HG02840 (cell line): ENCODE results near the gene IBA57.

Experiments
- ATAC-seq: cut with Tn5 transposase; IDR thresholded peaks from one replicate; pipeline ENCODE4 v1.9.1; 2021; ENCODE audit warnings: mild to moderate bottlenecking, moderate library complexity, moderate number of reproducible peaks; ENCODE audit not compliant: unreplicated experiment, low FRiP score

The IBA57 gene

DNA sequence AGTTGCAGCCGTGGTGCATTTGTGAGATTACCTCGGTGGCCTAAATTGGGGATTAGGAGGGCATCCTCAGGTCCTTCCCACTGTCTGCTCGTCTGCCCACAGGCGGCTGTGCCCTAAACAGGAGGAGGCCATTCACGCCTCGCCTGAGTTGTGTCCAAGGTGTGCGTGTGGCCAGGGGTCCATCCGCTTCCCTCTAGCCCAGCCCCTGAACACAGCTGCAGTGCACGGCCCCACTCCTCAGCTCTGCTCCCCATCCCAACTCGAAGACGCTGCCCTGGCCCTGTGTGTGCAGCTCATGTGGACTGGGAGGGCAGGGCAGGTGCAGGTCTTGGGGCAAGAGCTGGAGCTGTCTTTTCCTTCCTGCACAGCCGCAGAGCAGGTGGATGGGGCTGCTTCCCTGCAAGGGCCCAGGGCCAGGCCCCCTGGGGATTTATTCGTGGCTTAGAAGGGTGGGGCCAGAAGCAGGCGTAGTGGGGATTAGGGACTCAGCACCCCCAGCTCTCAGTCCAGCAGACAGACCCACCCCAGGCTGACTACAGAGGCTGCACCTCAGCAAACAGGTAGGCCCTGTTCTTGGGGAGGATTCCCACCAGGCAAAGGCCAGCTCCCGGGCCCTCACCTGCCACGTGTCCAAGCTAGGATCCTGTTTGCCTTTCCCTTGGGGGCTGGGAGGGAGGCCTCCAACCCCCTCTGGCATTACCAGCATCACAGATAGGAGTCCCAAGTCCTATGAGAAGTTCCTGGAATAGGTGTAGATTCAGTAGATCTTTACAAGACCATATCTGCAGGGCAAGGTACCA, 21.2 kb upstream of the IBA57 start:
- ATAC-seq, result no peak

DNA sequence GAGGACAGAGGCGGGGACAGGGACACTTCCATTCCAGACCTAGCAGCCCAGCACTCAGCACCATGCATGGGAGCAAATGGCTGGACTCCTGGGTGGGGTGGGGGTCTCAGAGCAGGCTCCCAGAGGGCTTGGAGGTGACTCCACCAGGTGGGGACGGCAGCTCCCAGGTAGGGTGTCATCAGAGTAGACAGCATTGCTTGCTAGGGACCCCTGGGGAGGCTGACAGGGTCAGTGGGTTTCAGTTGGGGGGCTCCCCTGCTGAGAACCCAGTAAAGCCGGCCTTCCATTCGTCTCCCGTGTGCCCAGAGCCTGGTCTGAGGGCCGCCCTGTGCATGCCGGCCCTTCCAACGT, 20.6 kb upstream of the IBA57 start:
- ATAC-seq, result no peak

DNA sequence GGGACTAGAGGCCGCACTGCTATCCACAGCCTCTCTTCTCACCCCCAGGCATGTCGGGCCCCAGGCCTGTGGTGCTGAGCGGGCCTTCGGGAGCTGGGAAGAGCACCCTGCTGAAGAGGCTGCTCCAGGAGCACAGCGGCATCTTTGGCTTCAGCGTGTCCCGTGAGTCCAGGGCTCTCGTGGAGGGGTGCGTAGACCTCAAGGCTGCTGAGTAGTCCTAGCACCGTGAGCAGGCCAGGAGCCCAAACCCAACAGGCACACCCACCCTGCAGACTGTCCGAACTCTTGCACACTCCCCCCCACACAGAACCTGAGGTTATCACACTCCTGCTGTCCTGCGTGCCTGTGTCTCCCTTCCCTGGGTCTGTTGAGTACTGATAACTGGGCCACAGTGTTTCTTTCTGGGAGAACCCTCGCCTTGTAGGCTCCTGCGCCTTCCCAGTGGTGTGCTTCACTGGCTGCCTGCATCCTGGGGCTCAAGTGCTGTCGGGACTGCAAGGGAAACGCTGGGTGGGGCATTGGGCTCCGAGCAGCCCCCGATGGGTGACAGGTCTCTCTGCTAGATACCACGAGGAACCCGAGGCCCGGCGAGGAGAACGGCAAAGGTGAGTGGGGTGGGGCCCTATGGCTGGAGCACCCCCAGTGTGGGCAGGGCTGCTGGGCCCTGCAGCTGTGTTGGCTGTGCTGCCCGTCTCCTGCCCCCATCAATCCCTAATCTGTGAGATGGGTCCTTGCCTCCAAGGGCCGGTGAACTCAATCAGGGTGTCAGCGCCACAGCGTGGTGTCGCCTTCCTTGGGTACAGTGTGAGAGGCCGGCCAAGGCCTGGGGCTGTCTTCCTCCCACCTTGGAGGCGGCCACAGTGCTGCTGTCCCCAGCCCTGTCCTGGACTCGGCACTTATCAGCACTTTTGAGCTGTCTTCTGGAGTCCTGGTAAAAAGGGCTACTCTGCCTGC, 19.9 kb upstream of the IBA57 start:
- ATAC-seq, result no peak

DNA sequence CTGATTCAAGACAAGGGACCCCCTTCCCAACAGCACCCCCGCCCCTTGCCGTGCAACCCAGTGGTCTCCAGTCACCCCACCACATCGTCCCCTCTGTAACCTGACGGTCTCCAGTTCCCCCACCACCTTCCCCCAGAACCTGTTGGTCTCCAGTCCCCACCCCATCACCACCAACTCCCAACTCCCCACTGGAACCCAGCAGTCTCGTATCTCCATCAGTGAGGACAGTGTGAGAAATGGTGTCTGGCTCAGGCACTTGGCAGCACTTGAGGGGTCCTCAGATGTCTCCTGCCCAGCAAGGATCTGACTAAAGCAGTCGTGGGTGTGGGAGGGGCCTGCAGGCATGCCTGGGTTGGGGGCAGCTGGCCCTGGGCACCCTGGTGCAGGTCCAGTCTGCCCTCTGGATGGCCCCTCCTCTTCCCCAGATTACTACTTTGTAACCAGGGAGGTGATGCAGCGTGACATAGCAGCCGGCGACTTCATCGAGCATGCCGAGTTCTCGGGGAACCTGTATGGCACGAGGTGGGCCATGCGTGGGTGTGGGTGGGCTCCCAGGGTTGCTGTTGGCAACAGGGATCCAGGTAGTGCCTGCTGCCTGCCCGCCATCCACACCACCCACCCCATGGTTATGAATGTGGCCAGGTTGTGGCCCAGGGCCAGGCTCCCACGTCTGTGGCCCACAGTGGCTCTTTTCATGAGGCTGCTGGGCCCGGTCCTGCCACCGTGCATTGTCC, 19.0 kb upstream of the IBA57 start:
- no peak for ATAC-seq

DNA sequence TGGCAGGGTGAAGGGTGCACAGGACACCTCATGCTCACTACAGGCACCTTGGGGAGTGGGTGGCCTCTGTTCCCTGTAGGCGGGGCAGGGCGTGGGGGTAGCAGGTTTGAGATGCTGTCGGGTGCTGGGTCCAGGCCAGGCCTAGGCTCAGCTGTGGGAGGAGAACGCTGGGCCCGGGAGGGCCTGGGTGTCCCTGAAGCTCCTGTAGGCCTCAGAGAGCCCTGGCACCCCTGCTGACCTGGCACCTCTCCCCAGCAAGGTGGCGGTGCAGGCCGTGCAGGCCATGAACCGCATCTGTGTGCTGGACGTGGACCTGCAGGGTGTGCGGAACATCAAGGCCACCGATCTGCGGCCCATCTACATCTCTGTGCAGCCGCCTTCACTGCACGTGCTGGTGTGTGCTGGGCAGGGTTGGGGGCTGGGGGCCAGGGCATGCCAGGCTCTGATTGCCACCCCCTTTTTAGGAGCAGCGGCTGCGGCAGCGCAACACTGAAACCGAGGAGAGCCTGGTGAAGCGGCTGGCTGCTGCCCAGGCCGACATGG, 18.4 kb upstream of the IBA57 start:
- ATAC-seq, result no peak

DNA sequence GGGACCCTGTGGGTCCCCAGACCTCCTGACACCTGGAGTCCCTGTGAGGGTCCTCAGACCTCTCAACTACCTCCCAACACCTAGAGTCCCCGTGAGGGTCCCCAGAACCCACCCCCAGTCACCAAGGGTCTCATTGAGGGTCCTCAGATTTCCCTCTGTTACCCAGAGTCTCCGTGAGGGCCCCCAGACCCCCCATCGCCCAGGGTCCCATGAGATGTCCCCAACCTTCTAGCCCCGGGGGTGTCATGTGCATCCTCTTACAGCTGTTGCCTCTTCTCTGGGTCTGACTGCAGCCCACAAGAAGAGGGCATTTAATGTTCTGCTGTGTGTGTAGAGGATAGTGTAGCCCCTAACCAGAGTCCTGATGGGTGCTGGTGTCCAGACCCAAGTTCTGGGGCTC, 17.8 kb upstream of the IBA57 start:
- ATAC-seq, result no peak

DNA sequence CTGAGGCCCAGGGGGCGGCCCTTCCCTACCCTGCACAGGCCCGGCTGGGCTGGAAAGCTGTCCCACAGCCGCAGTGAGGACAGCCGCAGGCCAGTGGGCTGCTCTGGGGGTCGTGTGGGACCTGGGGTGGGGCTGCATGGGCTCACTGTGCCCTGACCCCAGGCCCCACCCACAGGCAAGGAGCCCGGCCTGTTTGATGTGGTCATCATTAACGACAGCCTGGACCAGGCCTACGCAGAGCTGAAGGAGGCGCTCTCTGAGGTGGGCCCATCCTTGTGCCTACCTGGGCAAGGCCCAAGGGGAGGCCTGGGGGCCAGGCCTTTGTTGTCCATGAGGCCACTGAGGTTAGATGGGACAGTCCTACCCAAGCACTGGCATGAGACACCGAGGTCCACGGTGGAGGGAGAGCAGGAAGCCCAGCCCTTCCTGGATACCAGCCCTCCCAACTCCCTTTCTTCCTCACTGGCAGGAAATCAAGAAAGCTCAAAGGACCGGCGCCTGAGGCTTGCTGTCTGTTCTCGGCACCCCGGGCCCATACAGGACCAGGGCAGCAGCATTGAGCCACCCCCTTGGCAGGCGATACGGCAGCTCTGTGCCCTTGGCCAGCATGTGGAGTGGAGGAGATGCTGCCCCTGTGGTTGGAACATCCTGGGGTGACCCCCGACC, 17.3 kb upstream of the IBA57 start:
- no peak for ATAC-seq

DNA sequence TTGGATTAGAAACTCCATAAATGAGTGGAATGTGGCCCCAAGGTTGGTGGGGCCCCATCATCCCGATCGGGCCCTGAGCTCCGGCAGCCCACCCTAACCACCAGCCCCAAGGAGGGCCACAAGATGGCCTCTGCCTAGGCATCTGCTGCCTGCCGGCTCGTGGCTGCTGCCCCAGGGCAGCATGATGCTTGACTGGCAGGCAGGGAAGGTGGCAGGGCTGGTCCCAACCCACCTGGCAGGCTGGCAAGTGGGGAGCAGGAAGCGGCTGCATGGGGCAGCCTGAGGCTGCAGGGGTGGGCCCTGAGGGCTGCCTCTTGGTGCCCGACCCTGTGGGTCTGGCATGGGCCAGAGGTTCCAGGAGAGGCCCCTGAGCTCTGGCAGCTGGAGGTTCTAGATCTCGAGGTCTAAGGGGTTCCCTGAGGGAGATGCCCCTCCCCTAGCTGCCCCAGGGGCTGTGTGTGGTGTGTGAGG, 16.6 kb upstream of the IBA57 start:
- ATAC-seq, result no peak

DNA sequence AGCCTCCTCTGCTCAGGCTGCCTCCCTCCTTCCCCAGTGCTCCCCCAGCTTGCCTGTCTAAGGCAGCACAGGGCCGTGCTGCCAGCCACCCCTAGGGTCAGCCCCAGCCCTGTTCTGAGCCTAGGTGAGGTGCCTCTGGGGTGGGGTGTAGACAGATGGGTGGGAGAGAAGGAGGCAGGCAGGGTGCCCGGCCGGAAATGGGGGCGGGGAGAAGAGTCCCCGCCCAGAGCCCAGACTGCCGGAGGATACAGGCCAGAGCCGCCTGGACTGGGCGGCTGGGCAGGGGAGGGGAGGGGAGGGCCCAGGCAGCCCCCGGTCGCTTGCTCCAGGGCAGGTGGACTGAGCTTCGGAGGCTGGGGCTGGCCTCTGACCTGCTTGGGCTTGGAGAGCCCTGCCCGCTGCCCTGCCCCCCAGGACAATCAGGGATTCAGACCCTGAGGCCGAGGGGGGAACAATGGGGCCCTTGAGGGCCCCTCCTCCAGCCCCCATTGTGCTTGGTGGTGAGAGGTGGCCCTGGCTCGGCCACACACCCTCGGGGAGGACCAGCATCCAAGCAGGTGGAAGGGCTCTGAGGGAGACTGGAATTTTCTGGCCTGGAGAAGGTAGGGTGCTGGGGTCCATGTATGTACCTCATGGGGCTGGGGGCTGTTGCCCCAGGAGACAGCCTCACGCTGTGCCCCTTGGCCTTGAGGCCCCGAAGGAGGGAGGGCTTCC, 16.0 kb upstream of the IBA57 start, which contains the start of gene GJC2:
TSS of gene GJC2 (plus strand) at position 525 of the 714 bp plus-strand sequence. CDS start 7,829 bp downstream, outside the sequence.
- no peak for ATAC-seq

DNA sequence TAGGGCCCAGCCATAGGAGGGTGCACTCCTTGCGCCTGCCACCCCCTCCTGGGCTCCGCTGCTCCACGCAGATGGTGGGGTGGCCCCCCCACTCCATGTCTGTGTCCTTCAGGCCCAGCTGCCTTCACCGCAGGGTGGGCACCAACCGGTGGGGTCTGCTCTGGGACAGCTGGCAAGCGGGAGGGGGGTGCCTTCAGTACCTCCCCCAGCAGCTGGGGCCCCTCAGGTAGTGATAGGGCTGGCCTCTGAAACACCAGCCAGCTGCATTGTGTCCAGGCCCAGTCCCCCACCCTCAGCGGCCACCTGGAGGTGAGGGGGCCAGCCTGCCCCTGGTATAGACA, 15.5 kb upstream of the IBA57 start:
- no peak for ATAC-seq

DNA sequence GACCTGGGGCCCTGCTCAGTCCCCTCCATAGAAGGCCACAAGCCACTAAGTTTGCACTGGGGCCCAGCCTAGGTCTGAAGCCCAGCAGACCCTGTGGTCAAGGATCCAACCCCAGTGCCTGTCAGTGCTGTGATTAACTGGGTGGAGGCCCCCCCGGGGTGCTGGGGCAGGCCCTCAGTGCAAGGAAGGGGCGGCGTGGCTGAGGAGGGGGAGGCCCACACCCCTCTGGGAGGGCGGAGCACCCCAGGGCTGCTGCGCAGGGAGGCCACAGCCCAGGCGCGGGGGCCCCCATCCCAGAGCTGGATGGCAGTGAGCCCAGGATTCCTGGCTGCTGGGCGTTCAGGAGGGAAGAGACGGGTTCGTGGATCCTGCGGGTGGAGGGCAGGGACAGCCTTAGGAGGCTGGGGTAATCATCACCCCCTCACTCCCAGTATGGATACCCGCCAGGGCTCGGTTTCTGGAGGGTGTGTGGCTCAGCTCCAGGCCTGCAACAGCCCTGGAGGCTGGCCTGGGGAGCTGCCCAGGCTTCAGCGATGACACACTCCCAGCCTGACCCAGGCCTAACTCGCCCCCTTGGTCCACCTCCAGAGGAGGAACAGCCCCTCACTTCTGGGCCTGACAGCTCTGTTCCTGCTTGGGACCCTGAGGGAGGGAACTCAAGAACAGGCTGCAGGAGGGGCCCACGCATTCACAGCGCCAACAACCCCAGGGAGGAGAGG, 15.0 kb upstream of the IBA57 start:
- no peak for ATAC-seq

DNA sequence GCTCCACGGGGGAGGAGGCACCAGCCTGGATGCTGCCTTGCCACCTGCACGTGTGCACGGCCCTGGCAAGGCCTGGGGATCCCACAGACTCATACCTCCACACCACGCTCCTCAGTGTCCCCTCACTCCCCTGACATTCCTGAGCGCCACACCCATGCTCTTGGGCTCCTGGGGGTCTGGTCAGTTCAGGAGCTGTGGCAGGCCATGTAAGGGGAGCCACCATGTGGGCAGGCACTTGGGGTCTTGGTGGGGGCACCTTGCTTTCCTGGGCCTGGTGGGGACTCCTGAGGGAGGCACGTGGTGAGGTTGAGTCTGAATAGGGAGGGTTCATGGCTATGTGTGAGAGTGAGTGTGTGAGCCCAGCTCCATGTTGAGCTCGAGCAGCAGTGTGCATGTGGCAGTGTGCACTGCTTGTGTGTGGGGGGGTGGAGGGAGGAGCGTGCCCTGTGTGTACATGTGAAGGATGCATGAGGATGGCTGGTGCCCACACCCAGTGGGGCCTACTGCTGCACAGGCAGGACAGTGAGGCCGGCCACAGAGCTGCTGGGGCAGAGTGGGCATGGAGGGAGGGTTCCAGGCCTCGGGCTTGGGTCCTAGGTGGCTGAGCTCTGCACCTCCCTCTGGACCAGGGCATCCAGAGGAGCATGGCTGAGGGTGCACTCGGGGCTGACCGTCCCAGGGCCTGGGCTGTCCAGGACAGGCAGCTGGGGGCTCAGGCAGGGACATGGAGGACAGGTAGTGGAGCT, 14.3 kb upstream of the IBA57 start:
- no peak for ATAC-seq

DNA sequence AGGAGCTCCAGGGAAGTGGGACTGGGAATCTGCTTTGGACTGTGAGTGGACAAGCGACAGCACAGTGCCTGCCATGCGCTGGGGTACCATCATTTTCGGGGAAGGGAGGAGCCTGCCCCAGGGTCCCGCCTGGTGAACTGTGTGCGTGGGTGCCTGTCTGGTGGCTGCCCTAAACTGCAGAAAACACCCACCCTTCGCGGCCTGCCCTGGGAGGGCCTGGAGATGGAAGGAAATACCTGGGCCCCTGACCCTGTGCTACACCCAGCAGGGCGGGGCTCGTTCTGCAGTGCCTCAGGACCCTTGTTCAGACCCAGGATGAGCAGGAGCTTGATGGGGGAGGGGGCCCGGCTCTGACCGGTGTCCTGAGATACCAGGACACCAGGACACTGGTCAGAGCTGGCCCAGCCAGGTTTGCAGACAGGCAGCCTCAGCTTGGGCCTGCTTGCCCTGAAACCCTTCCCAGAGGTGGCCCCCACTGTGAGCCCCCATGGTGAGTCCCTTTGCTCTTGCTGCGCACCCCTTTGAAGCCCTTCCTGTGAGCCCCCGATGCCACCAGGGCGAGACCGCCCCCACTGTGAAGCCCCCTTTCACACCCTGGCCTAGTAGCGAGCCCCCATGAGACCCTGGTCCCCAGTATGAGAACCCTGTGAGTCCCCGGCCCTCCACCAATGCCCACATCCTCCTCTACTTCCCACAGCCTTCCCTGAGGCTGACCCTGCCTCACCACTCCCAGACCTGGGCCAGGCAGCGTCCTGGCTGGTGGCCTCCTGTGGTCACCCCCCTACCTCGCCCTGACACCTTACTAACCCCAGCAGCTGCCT, 13.3 kb upstream of the IBA57 start:
- ATAC-seq, result no peak

DNA sequence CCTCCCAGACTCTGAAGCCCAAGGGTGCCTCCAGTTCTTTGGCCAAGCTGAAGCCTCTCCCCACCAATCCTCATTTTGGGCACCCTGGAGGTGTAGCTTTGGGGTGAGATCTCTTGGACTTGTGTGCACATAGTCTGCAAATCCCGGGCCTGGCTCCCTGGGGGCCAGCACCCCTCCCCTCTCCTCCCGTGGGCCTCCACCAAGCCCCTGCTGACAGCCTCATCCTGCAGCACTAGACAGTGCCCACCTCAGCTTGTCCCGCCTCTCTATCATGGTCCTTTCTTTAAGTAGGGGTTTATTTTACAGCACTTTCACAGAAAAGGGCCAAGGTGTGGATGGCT, 12.7 kb upstream of the IBA57 start:
- no peak for ATAC-seq

DNA sequence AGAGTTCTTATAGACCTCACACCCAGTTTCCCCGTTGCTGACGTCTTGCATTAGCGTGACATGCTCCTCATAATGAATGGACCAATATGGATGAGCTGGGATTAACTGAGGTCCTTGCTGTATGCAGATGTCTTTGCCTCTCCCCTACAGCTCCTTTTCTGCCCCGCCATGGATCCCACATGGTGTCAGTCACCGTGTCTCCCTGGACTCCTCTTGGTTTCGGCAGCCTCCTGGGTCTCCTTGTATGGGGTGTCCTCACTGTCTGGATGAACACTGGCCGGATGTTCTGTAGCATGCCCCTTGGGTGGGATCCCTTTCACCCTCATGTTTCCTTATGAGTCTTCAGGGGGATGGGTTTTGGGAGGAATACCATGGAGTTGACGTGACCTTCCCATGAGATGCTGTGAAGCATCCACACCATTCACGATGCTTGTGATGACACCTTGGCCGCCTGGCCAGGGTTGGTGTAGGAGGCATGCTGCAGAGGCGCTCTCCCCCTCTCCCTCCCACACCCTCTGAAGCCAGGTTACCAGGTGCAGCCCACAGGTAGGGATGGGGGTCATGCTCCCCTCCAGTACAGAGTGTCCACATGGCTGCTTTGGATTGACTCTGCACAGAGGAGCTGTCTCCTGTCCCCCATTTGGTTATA, 11.5 kb upstream of the IBA57 start:
- ATAC-seq, result no peak

DNA sequence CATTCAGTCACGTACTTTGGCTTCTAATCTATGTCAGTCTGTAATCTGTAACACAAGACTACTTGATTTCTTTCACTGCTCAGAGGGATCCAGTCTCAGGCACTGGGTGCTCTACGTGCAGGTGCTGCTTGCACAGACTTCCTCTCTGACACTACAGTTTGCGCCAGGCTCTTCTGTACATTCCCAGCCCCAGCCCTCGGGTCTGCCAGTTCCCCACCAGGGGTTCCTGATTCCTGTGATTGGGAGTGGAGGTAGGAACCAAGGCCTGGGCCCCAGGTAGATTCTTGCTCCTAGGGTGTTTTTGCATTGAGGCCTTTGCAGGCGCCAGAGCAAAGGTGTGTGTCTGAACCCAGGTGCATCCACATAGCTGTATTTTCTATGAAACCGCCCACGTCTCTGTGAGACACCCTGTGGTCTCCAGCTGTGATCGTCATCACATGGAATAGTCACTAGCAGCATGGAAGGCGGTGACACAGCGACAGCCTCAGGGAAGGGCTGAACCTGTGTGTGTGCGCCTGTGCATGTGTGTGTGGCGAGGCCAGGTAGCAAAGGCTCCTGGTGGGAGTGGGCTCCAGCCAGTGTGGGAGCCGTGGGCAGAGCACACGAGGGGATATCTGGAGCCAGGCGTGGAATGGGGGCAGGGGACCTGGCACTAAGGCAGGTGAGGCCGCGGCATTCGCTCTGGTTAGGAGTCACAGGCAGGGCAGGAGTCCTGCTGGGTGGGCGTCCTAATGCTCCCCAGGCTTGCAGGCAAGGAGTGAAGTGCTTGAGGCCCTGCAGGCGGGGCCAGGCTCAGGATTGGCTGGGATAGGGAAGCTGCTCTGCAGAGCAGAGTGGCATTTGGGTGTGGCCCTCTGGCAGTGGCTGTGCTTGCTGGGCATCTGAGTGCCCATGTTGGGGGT, 10.7 kb upstream of the IBA57 start:
- no peak for ATAC-seq
